Fibroblast of pulmonary artery (primary cell): ENCODE measurements around the gene FOXD2.
A peak's percentile ranks its signal among the peaks of the same experiment; 100 is the strongest.

Experiments
- DNase-seq: peaks from one replicate; pipeline ENCODE4 v3.0.0-alpha.2; 2010; ENCODE audit warnings: low read depth
- H3K4me3 ChIP-seq: replicated peaks from 2 replicates; pipeline ENCODE4 v1.5.1; 2011; ENCODE audit warnings: low read depth, mild to moderate bottlenecking, control low read depth, low read length, moderate library complexity
- TF ChIP-seq, protein P1 (sequence below): IDR thresholded peaks from 2 replicates; pipeline ENCODE4 v1.5.1; 2011; ENCODE audit warnings: mild to moderate bottlenecking, control low read depth, low read length, inconsistent platforms; ENCODE audit errors: missing control alignments

FOXD2 gene

DNA sequence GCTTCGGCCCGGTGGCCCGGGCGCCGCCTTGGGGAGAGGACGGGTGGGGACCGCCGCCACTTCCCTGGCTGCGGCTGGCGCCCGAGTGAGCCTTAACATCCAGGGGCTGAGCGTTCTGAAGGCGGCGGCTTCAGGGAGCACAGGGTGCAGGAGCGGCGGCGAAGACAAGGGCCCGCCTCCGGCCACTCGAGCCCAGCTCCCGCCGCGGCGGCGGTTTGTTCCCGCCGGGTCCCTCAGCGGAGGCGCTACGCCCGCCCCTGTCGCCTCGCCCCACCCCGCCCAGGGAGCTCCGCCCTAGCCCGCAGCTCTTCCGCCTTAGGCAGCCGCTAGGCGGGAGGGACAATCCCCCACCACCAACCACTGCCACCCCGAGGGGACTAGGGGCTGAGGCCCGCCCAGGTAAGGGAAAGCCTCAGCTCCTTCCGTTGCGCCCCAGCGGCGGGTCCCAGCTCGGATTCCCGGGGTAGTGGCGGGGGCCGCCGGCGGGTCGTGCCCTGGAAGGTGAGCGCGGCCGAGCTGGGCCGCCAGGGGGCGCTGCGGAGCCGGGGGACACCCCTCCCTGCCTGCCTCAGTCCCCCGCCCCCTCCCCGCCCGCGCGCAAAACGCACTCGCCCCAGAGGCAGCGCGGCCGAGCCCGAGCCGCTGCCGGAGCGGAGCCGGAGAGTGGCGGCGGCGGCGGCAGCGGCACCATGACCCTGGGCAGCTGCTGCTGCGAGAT is at the start of gene FOXD2:
Gene FOXD2 (plus strand): TSS at position 598 of the 718 bp plus-strand sequence. CDS start 92 bp downstream, at position 690.
- H3K4me3 ChIP-seq = peak within 1 kb of the TSS; percentile 69
- TF ChIP-seq, protein P1, sequence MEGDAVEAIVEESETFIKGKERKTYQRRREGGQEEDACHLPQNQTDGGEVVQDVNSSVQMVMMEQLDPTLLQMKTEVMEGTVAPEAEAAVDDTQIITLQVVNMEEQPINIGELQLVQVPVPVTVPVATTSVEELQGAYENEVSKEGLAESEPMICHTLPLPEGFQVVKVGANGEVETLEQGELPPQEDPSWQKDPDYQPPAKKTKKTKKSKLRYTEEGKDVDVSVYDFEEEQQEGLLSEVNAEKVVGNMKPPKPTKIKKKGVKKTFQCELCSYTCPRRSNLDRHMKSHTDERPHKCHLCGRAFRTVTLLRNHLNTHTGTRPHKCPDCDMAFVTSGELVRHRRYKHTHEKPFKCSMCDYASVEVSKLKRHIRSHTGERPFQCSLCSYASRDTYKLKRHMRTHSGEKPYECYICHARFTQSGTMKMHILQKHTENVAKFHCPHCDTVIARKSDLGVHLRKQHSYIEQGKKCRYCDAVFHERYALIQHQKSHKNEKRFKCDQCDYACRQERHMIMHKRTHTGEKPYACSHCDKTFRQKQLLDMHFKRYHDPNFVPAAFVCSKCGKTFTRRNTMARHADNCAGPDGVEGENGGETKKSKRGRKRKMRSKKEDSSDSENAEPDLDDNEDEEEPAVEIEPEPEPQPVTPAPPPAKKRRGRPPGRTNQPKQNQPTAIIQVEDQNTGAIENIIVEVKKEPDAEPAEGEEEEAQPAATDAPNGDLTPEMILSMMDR = peak; percentile 40
- DNase-seq = peak; percentile 74

DNA sequence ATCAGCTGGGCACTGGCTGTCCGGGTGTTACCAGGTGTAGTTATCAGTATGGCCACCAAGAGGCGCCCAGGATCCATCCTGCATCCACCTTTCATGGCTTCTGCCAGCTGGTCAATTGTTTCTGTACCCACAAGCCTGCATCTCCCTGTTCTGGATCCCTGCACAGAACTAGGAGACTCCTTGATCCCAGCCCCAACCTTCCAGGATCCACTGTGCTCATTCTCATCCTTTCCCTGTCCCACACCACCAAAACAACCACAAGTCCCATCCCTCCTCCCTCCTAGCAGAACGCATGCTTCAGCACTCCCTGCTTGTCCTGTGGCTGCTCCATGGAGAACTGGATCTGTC is 49.0 kb upstream of the FOXD2 start:
- peak; percentile 72 for DNase-seq
- TF ChIP-seq, protein P1 = peak; percentile 88
- no peak overlapping the region for H3K4me3 ChIP-seq

DNA sequence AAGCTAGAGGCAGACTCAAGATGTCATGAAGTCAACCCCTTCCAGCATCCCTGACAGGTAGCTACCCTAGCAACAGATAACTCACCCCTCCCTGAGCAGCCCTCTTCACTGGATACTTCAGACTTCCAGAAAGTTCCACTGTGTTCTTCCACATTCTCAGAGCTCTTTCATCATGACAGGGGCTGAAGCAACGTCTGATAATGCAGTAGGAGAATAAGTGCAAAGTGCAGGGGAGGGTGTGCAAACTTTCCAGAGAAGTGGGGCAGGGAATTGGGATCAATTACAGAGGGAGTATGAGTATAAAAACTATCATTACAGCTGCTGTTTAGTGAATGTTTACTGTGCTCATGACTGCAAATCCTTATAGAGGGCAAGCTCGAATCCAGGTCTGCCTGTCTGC is 48.1 kb upstream of the FOXD2 start:
- no peak overlapping the region for H3K4me3 ChIP-seq
- TF ChIP-seq, protein P1 = no peak
- no peak for DNase-seq

DNA sequence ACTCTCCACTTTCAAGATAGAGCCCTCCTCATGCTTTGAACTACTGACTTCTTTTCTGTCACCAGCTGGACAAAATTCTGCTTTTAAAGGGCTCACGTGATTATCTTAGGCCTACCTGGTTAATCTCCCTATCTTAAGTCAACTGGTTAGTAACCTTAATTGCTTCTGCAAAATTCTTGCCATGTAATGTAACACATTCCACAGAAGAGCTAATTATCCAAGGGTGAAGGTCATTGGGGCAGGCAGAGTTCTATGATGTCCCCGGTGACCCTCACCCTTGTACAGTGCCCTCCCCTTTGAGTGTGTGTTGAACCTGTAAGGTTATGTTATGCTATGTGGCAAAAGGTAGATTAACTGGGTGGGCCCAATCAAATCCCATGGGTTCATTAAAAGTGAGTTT is 47.0 kb upstream of the FOXD2 start:
- H3K4me3 ChIP-seq = no peak overlapping the region
- no peak for DNase-seq
- TF ChIP-seq, protein P1 = no peak

DNA sequence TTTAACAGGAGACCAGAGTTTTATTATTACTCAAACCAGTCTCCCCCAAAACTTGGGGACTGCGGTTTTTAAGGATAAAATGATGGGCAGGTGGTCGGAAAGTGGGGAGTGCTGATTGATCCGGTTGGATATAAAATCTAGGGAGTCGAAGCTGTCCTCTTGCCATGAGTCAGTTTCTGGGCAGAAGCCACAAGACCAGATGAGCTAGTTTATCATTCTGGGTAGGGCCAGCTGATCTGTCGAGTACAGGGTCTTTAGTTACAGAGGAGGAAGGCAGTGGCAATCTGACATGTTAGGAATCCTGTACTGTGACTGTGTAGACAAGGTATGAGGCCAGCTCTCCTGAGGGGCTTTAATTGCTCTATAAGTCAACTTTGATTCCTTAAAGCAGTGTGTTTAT is 44.7 kb upstream of the FOXD2 start:
- DNase-seq = no peak
- TF ChIP-seq, protein P1 = no peak
- no peak overlapping the region for H3K4me3 ChIP-seq

DNA sequence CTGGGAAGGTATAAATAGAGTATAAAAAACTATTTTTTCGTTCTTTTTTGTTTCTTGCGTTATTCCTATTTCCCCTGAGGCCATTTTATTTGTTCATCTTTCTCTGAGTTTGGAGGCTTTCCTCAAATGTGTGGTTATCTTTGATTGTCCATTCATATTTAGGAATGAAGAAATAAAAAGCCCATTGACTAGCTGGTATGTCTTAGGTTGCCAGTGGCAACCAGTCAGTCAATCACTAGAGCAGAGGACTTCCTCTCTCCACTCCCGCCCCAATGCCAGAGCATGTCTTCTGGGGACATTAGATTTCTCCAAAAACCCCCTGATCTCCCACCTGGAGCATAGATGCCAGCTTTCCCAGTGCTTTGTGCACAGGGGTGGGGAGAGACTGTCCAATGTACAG is 42.4 kb upstream of the FOXD2 start:
- H3K4me3 ChIP-seq = no peak overlapping the region
- DNase-seq = no peak

More for the DNA sequence above, 42.4 kb upstream of the FOXD2 start:
- TF ChIP-seq, protein P1 = no peak
